HEK293 (cell line): ENCODE results near the gene DENND1A.

Source experiments
- CTCF ChIA-PET: fragments of 350-600 bp; formaldehyde crosslinking; extraction: SDS; loops from one replicate; lab custom pipeline; 2021; ENCODE audit warnings: antibody characterized with exemption; lab: Yijun Ruan, JAX
- POLR2A ChIA-PET: fragments of 300-600 bp; formaldehyde crosslinking; extraction: SDS; loops from one replicate; lab custom pipeline; 2020; ENCODE audit warnings: antibody characterized with exemption, inconsistent platforms; lab: Yijun Ruan, JAX
- H3K27ac ChIP-seq: fragments of 200-500 bp; sonication (Bioruptor generic); 2 replicates; pipeline ENCODE4 v1.5.1; 2014; ENCODE audit warnings: low read depth, low read length, control low read depth, inconsistent platforms; ENCODE audit errors: extremely low read depth
- H3K36me3 ChIP-seq, 2 experiments: fragments of 200-500 bp in 1 of 2; sonication (Bioruptor generic) in 1 of 2; 1 replicate in 1 of 2; 2 replicates in 1 of 2; pipeline ENCODE4 v1.5.1; 2014 to 2017; ENCODE audit warnings: inconsistent platforms in 2 of 2, low read length in 2 of 2; ENCODE audit not compliant: control insufficient read depth in 2 of 2, insufficient read depth in 1 of 2
- H3K4me1 ChIP-seq: fragments of 200-500 bp; sonication (Bioruptor generic); 2 replicates; pipeline ENCODE4 v1.5.1; 2014; ENCODE audit warnings: mild to moderate bottlenecking, low read length, inconsistent platforms; ENCODE audit not compliant: control insufficient read depth, insufficient read depth
- H3K4me3 ChIP-seq: 2 replicates; pipeline ENCODE4 v1.5.1; 2011; ENCODE audit warnings: low read depth, mild to moderate bottlenecking, control low read depth, low read length, moderate library complexity
- H3K9me3 ChIP-seq: fragments of 200-500 bp; sonication (Bioruptor generic); 2 replicates; pipeline ENCODE4 v1.5.1; 2014; ENCODE audit warnings: low read depth, low read length, inconsistent platforms; ENCODE audit not compliant: control insufficient read depth, insufficient read depth
- EGR2 ChIP-seq: fragments of 450-650 bp; formaldehyde crosslinking; IDR thresholded peaks from 2 replicates; pipeline ENCODE4 v1.5.1; 2016; ENCODE audit warnings: low read depth, missing biosample characterization, missing genetic modification characterization
- GLIS1 ChIP-seq: fragments of 450-650 bp; formaldehyde crosslinking; IDR thresholded peaks from 2 replicates; pipeline ENCODE4 v1.5.1; 2016; ENCODE audit warnings: missing biosample characterization, missing genetic modification characterization
- ZNF214 ChIP-seq: fragments of 450-650 bp; formaldehyde crosslinking; IDR thresholded peaks from 2 replicates; pipeline ENCODE4 v1.5.1; 2017; ENCODE audit warnings: missing biosample characterization, mild to moderate bottlenecking, missing genetic modification characterization, borderline replicate concordance
- ZNF302 ChIP-seq: fragments of 450-650 bp; formaldehyde crosslinking; IDR thresholded peaks from 2 replicates; pipeline ENCODE4 v1.5.1; 2016; ENCODE audit warnings: missing biosample characterization, missing genetic modification characterization, low read depth
- ZNF394 ChIP-seq: fragments of 450-650 bp; formaldehyde crosslinking; IDR thresholded peaks from 2 replicates; pipeline ENCODE4 v1.5.1; 2016; ENCODE audit warnings: missing biosample characterization, missing genetic modification characterization, mild to moderate bottlenecking, moderate library complexity, borderline replicate concordance
- ZNF416 ChIP-seq: fragments of 450-650 bp; formaldehyde crosslinking; IDR thresholded peaks from 2 replicates; pipeline ENCODE4 v1.5.1; 2016; ENCODE audit warnings: missing biosample characterization, missing genetic modification characterization
- ZNF747 ChIP-seq: fragments of 450-650 bp; formaldehyde crosslinking; IDR thresholded peaks from 2 replicates; pipeline ENCODE4 v1.5.1; 2016; ENCODE audit warnings: missing biosample characterization, missing genetic modification characterization
- ZNF830 ChIP-seq: fragments of 450-650 bp; IDR thresholded peaks from 2 replicates; pipeline ENCODE4 v1.5.0; 2018; ENCODE audit warnings: missing biosample characterization, missing genetic modification characterization, low read depth, mild to moderate bottlenecking, moderate library complexity
- TF ChIP-seq, protein P1 (sequence below): fragments of 450-650 bp; formaldehyde crosslinking; IDR thresholded peaks from 2 replicates; pipeline ENCODE4 v1.5.1; 2017; ENCODE audit warnings: missing biosample characterization, missing genetic modification characterization
- TF ChIP-seq, protein P2 (sequence below): fragments of 450-650 bp; formaldehyde crosslinking; IDR thresholded peaks from 2 replicates; pipeline ENCODE4 v1.5.1; 2016; ENCODE audit warnings: missing biosample characterization, missing genetic modification characterization
- TF ChIP-seq, protein P3 (sequence below): fragments of 450-650 bp; formaldehyde crosslinking; IDR thresholded peaks from 2 replicates; pipeline ENCODE4 v1.5.1; 2017; ENCODE audit warnings: missing biosample characterization, missing genetic modification characterization

The DENND1A gene

DNA sequence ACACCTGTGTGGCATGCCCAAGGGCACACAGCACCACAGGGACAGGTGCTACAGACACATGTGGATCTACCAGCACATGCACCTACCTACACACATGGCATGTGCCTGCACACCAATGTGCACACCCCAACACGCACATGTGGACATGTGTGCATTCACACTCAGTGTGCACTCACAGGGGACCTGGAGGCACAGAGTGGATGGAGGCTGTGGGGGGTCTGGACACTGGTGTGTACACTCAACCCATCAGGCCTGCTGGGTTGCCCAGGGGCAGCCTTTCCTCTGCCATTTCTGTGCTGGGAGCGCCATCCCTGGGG, 572.2 kb downstream of the DENND1A start (continued):
- TF ChIP-seq ZNF214 (tag by site-specific recombination): no peak
- TF ChIP-seq, protein P1, sequence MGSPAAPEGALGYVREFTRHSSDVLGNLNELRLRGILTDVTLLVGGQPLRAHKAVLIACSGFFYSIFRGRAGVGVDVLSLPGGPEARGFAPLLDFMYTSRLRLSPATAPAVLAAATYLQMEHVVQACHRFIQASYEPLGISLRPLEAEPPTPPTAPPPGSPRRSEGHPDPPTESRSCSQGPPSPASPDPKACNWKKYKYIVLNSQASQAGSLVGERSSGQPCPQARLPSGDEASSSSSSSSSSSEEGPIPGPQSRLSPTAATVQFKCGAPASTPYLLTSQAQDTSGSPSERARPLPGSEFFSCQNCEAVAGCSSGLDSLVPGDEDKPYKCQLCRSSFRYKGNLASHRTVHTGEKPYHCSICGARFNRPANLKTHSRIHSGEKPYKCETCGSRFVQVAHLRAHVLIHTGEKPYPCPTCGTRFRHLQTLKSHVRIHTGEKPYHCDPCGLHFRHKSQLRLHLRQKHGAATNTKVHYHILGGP: no peak
- TF ChIP-seq GLIS1 (tag by site-specific recombination): 0 out of 2 replicates have a peak, but pooled peaks have one; percentile 13
- no peak for TF ChIP-seq ZNF416 (tag by site-specific recombination)
- no peak for TF ChIP-seq ZNF830
- TF ChIP-seq ZNF302 (tag by site-specific recombination): no peak

DNA sequence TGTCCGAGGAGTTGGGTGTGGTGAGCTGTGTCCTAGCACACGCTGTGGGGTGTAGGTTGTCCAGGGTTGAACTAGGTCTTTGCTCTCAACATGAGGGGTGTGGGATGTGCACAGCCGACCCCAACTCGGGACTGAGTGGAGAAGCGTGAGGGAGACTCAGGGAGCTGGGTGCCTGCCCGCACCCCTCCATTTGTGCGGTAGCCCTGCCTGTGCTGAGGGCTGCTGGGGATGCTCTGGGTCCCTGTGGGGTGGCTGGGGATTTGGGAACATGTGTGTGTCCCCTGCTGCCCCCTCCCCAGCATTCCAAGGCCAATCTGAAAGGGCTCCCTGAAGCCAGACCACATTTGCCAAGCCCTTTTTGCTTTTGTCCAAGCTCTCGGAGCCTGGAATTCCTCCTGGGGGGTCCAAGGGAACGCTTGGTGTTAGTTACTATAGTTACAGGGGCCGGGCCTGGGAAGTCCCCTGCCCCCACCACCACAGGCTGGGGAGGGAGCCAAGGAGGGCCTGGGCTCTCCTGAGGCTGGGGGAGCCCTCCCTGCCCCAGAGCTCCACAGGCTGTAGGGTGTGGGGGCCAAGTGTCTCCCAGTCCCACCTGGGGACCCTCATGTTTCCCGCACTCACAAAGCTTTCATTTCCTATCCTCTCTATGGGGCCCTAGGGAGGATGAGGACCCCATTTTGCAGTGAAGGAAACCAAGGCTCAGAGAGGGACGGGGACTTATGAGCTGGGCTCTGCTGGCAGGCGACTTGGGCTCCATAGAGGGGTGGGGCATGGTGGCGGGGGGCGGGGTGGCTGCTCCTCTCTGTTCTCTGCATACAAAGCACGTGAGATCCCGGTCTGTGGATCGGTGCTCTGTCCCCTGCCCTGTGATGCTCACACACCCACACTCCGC, 572.8 kb downstream of the DENND1A start:
- TF ChIP-seq, protein P2, sequence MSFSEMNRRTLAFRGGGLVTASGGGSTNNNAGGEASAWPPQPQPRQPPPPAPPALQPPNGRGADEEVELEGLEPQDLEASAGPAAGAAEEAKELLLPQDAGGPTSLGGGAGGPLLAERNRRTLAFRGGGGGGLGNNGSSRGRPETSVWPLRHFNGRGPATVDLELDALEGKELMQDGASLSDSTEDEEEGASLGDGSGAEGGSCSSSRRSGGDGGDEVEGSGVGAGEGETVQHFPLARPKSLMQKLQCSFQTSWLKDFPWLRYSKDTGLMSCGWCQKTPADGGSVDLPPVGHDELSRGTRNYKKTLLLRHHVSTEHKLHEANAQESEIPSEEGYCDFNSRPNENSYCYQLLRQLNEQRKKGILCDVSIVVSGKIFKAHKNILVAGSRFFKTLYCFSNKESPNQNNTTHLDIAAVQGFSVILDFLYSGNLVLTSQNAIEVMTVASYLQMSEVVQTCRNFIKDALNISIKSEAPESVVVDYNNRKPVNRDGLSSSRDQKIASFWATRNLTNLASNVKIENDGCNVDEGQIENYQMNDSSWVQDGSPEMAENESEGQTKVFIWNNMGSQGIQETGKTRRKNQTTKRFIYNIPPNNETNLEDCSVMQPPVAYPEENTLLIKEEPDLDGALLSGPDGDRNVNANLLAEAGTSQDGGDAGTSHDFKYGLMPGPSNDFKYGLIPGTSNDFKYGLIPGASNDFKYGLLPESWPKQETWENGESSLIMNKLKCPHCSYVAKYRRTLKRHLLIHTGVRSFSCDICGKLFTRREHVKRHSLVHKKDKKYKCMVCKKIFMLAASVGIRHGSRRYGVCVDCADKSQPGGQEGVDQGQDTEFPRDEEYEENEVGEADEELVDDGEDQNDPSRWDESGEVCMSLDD (tag by site-specific recombination): 0 out of 2 replicates have a peak, but pooled peaks have one; percentile 3
- TF ChIP-seq GLIS1 (tag by site-specific recombination): peak; percentile 24; the same call in 1 of the 2 replicates
- TF ChIP-seq, protein P3, sequence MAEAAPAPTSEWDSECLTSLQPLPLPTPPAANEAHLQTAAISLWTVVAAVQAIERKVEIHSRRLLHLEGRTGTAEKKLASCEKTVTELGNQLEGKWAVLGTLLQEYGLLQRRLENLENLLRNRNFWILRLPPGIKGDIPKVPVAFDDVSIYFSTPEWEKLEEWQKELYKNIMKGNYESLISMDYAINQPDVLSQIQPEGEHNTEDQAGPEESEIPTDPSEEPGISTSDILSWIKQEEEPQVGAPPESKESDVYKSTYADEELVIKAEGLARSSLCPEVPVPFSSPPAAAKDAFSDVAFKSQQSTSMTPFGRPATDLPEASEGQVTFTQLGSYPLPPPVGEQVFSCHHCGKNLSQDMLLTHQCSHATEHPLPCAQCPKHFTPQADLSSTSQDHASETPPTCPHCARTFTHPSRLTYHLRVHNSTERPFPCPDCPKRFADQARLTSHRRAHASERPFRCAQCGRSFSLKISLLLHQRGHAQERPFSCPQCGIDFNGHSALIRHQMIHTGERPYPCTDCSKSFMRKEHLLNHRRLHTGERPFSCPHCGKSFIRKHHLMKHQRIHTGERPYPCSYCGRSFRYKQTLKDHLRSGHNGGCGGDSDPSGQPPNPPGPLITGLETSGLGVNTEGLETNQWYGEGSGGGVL (tag by site-specific recombination): no peak
- H3K4me3 ChIP-seq: no peak overlapping the region
- POLR2A ChIA-PET: interaction anchor here (0.6 kb wide), 1 partner anchor 22 kb away, joined by 3 read pairs; no protein-coding TSS in a partner anchor

DNA sequence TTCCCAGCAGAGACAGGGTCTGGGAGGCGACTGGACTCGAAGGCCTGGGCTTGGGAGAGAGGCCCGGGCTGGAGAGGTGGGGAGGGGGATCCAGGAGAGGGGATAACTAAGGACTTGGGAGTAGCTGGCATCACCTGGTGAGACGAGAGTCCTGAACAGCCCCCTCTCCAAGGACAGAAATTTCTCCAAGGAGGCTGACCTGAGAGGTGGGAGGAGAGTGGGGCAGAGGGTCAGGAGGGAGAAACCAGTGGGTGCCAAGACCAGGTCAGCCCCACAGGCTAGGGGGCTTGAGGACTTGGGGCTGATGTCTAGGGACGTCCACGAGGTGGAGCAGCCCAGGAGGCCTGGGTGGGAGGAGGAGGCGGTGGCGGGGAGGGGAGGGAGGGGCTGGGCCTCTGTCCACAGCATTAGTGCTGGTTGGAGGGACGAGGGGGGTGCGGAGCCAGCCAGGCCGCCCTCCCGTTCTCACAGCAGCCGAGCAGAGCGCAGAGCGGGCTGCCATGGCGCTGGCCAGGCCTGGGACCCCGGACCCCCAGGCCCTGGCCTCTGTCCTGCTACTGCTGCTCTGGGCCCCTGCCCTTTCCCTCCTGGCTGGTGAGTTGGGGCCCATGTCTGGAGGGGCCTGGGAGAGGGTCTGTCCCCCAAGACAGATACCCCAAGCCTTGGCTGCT, 574.0 kb downstream of the DENND1A start, which contains the start of gene CRB2:
Gene CRB2, plus strand, starts transcription at position 437 of the 671 bp plus-strand sequence. Its CDS starts 64 bp downstream, at position 501.
- no peaks in the 10 kb centered on the region for H3K4me1 ChIP-seq
- H3K9me3 ChIP-seq: no peaks in the 10 kb centered on the region
- H3K36me3 ChIP-seq: no peaks in the 10 kb centered on the region
- CTCF ChIA-PET: interaction anchor here (0.5 to 5.7 kb wide), 12 partner anchors 9 to 1889 kb away, joined by 3 to 106 read pairs (median 6); no protein-coding TSS in a partner anchor
- POLR2A ChIA-PET: no interaction called here
- no peak within 1 kb of the TSS for H3K27ac ChIP-seq
- TF ChIP-seq ZNF394: peak; percentile 58; the same call in 1 of the 2 replicates
- peak; percentile 27; the same call in 1 of the 2 replicates for TF ChIP-seq EGR2 (tag by site-specific recombination)
- no peak for TF ChIP-seq ZNF747 (tag by site-specific recombination)
- no peak within 1 kb of the TSS for H3K4me3 ChIP-seq

More for the DNA sequence above, 572.8 kb downstream of the DENND1A start:
- CTCF ChIA-PET: interaction anchor here (0.5 to 5.7 kb wide), 6 partner anchors 10 to 471 kb away, joined by 3 to 106 read pairs (median 4); no protein-coding TSS in a partner anchor
- H3K4me1 ChIP-seq: no peaks in the 10 kb centered on the region
- H3K27ac ChIP-seq: no peak overlapping the region
- no peaks in the 10 kb centered on the region for H3K36me3 ChIP-seq
- no peaks in the 10 kb centered on the region for H3K9me3 ChIP-seq
